HUES48 (cell line): ENCODE measurements around the gene CSNK1D.
"Not testable (repeated sequence)": the region's sequence is repeated elsewhere in the genome, so short reads cannot be mapped to it uniquely, and the experiment has no call there.

ENCODE experiments used
- H3K27ac ChIP-seq: one replicate; pipeline ENCODE4 v1.7.0; 2013; ENCODE audit warnings: low read depth, low read length, inconsistent platforms
- H3K27me3 ChIP-seq: 2 replicates; pipeline ENCODE4 v1.6.1; 2013; ENCODE audit warnings: mild to moderate bottlenecking, low read length; ENCODE audit not compliant: control insufficient read depth, insufficient read depth
- H3K36me3 ChIP-seq: 2 replicates; pipeline ENCODE4 v1.6.1; 2013; ENCODE audit warnings: low read length; ENCODE audit not compliant: control insufficient read depth, insufficient read depth
- H3K4me1 ChIP-seq: 2 replicates; pipeline ENCODE4 v1.6.1; 2013; ENCODE audit warnings: mild to moderate bottlenecking, low read length; ENCODE audit not compliant: control insufficient read depth, insufficient read depth
- H3K4me3 ChIP-seq: 2 replicates; pipeline ENCODE4 v1.5.1; 2013; ENCODE audit warnings: mild to moderate bottlenecking, low read depth, low read length
- H3K9ac ChIP-seq: 2 replicates; pipeline ENCODE4 v1.6.1; 2013; ENCODE audit warnings: mild to moderate bottlenecking, low read depth, low read length, moderate library complexity
- H3K9me3 ChIP-seq: 2 replicates; pipeline ENCODE4 v1.6.1; 2013; ENCODE audit warnings: low read length; ENCODE audit not compliant: control insufficient read depth, insufficient read depth

CSNK1D gene

GRCh38 chr17:82210655-82211054 is 62.8 kb downstream of the CSNK1D start:
- H3K36me3 ChIP-seq, H3K9ac ChIP-seq, H3K4me3 ChIP-seq, H3K9me3 ChIP-seq, H3K4me1 ChIP-seq, H3K27ac ChIP-seq: not testable (repeated sequence)
- peaks cover 16% of the 10 kb centered on the region for H3K27me3 ChIP-seq

GRCh38 chr17:82205720-82206508 is 67.6 kb downstream of the CSNK1D start:
- Histone ChIP-seq H3K9me3 (no peaks in the 10 kb centered on the region), H3K9ac (no peak overlapping the region), H3K4me3 (no peak overlapping the region), H3K27me3 (no peaks in the 10 kb centered on the region), H3K4me1 (peaks cover 4% of the 10 kb centered on the region; the same call in 1 of the 2 replicates), H3K27ac (peak overlapping the region; percentile 46), H3K36me3 (peaks cover 4% of the 10 kb centered on the region; the same call in 1 of the 2 replicates)

- Histone ChIP-seq H3K27me3 (no peaks in the 10 kb centered on the region), H3K4me1 (peaks cover 4% of the 10 kb centered on the region; the same call in 1 of the 2 replicates), H3K9me3 (no peaks in the 10 kb centered on the region), H3K27ac (no peak overlapping the region), H3K9ac (no peak overlapping the region), H3K4me3 (no peak overlapping the region), H3K36me3 (peaks cover 4% of the 10 kb centered on the region; the same call in 1 of the 2 replicates)
Measured at GRCh38 chr17:82204831-82205719, 68.4 kb downstream of the CSNK1D start.

- no peak overlapping the region for H3K27ac ChIP-seq
- H3K9me3 ChIP-seq = no peaks in the 10 kb centered on the region
- H3K4me3 ChIP-seq = no peak overlapping the region
- H3K9ac ChIP-seq = no peak overlapping the region
- peaks cover 4% of the 10 kb centered on the region; the same call in 1 of the 2 replicates for H3K36me3 ChIP-seq
- no peaks in the 10 kb centered on the region for H3K27me3 ChIP-seq
- H3K4me1 ChIP-seq = peaks cover 4% of the 10 kb centered on the region; the same call in 1 of the 2 replicates
Measured at GRCh38 chr17:82203920-82204319, 69.6 kb downstream of the CSNK1D start.

GRCh38 chr17:82202981-82203380 is 70.5 kb downstream of the CSNK1D start:
- Histone ChIP-seq H3K4me1 (peaks cover 4% of the 10 kb centered on the region; the same call in 1 of the 2 replicates), H3K27me3 (no peaks in the 10 kb centered on the region), H3K36me3 (peaks cover 7% of the 10 kb centered on the region), H3K27ac (no peak overlapping the region), H3K4me3 (no peak overlapping the region), H3K9ac (no peak overlapping the region), H3K9me3 (no peaks in the 10 kb centered on the region)

GRCh38 chr17:82201498-82201910 is 72.0 kb downstream of the CSNK1D start:
- Histone ChIP-seq H3K9ac (no peak overlapping the region), H3K4me1 (peaks cover 4% of the 10 kb centered on the region; the same call in 1 of the 2 replicates), H3K4me3 (no peak overlapping the region), H3K27me3 (no peaks in the 10 kb centered on the region), H3K9me3 (no peaks in the 10 kb centered on the region), H3K36me3 (peaks cover 15% of the 10 kb centered on the region), H3K27ac (no peak overlapping the region)

- no peaks in the 10 kb centered on the region for H3K9me3 ChIP-seq
- peaks cover under 1% of the 10 kb centered on the region; the same call in 1 of the 2 replicates for H3K4me1 ChIP-seq
- H3K27ac ChIP-seq = no peak overlapping the region
- no peak overlapping the region for H3K4me3 ChIP-seq
- no peaks in the 10 kb centered on the region for H3K27me3 ChIP-seq
- H3K36me3 ChIP-seq = peaks cover 19% of the 10 kb centered on the region
- H3K9ac ChIP-seq = no peak overlapping the region
Measured at GRCh38 chr17:82200743-82201497, 72.6 kb downstream of the CSNK1D start.

GRCh38 chr17:82200135-82200534 is 73.4 kb downstream of the CSNK1D start:
- H3K4me3 ChIP-seq = no peak overlapping the region

GRCh38 chr17:82199496-82199895 is 74.0 kb downstream of the CSNK1D start:
- Histone ChIP-seq H3K4me3 (no peak overlapping the region), H3K9ac (no peak overlapping the region), H3K27me3 (no peaks in the 10 kb centered on the region), H3K36me3 (peaks cover 27% of the 10 kb centered on the region), H3K9me3 (no peaks in the 10 kb centered on the region), H3K27ac (no peak overlapping the region), H3K4me1 (no peaks in the 10 kb centered on the region)

More at GRCh38 chr17:82200135-82200534, 73.4 kb downstream of the CSNK1D start:
- Histone ChIP-seq H3K36me3 (peaks cover 21% of the 10 kb centered on the region), H3K27ac (no peak overlapping the region), H3K27me3 (no peaks in the 10 kb centered on the region), H3K9ac (no peak overlapping the region), H3K4me1 (no peaks in the 10 kb centered on the region), H3K9me3 (no peaks in the 10 kb centered on the region)

- Histone ChIP-seq H3K4me3 (no peak overlapping the region), H3K36me3 (peaks cover 35% of the 10 kb centered on the region), H3K4me1 (no peaks in the 10 kb centered on the region), H3K27ac (no peak overlapping the region), H3K9ac (no peak overlapping the region), H3K27me3 (no peaks in the 10 kb centered on the region), H3K9me3 (no peaks in the 10 kb centered on the region)
Measured at GRCh38 chr17:82198092-82198491, 75.4 kb downstream of the CSNK1D start.
